ENCODE data around the gene DMXL1. TPM values are rescaled to one million over a fixed set of nuclear protein-coding genes. Genes with fewer than 3 reads are reported as not detected.

Gene DMXL1
- 31.9 TPM for total RNA-seq

- H3K4me1 ChIP-seq (ENCODE audit: insufficient read depth, low read length): peaks cover 42% of the 10 kb centered on the region
- peak within 1 kb of the TSS; percentile 89 for H3K4me3 ChIP-seq (ENCODE audit: low read length)
- no peaks in the 10 kb centered on the region for H3K9me3 ChIP-seq (ENCODE audit: low read depth, low read length)
- no peaks in the 10 kb centered on the region for H3K27me3 ChIP-seq (ENCODE audit: insufficient read depth, low read length)
Measured at GRCh38 chr5:119070828-119071560, at the start of gene DMXL1. Gene DMXL1, plus strand, starts transcription at chr5:119071087. Its CDS starts 483 bp downstream, at chr5:119071570.

GRCh38 chr5:119021149-119021732 is 49.6 kb upstream of the DMXL1 start:
- Histone ChIP-seq H3K4me3 (ENCODE audit: low read length) (no peak overlapping the region), H3K27me3 (ENCODE audit: insufficient read depth, low read length) (no peaks in the 10 kb centered on the region), H3K4me1 (ENCODE audit: insufficient read depth, low read length) (peaks cover 57% of the 10 kb centered on the region), H3K9me3 (ENCODE audit: low read depth, low read length) (no peaks in the 10 kb centered on the region)

GRCh38 chr5:119022017-119022745 is 48.7 kb upstream of the DMXL1 start:
- Histone ChIP-seq H3K27me3 (ENCODE audit: insufficient read depth, low read length) (no peaks in the 10 kb centered on the region), H3K4me3 (ENCODE audit: low read length) (no peak overlapping the region), H3K9me3 (ENCODE audit: low read depth, low read length) (no peaks in the 10 kb centered on the region), H3K4me1 (ENCODE audit: insufficient read depth, low read length) (peaks cover 52% of the 10 kb centered on the region)

GRCh38 chr5:119022773-119023172 is 48.1 kb upstream of the DMXL1 start:
- Histone ChIP-seq H3K27me3 (ENCODE audit: insufficient read depth, low read length) (no peaks in the 10 kb centered on the region), H3K4me3 (ENCODE audit: low read length) (no peak overlapping the region), H3K4me1 (ENCODE audit: insufficient read depth, low read length) (peaks cover 48% of the 10 kb centered on the region), H3K9me3 (ENCODE audit: low read depth, low read length) (no peaks in the 10 kb centered on the region)

- Histone ChIP-seq H3K4me1 (ENCODE audit: insufficient read depth, low read length) (peaks cover 20% of the 10 kb centered on the region), H3K9me3 (ENCODE audit: low read depth, low read length) (no peaks in the 10 kb centered on the region), H3K4me3 (ENCODE audit: low read length) (no peak overlapping the region), H3K27me3 (ENCODE audit: insufficient read depth, low read length) (no peaks in the 10 kb centered on the region)
Measured at GRCh38 chr5:119028575-119028974, 42.3 kb upstream of the DMXL1 start.

GRCh38 chr5:119031011-119031886 is 39.6 kb upstream of the DMXL1 start:
- no peaks in the 10 kb centered on the region for H3K9me3 ChIP-seq (ENCODE audit: low read depth, low read length)
- H3K4me3 ChIP-seq (ENCODE audit: low read length): no peak overlapping the region
- H3K27me3 ChIP-seq (ENCODE audit: insufficient read depth, low read length): no peaks in the 10 kb centered on the region
- H3K4me1 ChIP-seq (ENCODE audit: insufficient read depth, low read length): peaks cover 17% of the 10 kb centered on the region

- Histone ChIP-seq H3K27me3 (ENCODE audit: insufficient read depth, low read length) (no peaks in the 10 kb centered on the region), H3K4me1 (ENCODE audit: insufficient read depth, low read length) (peaks cover 17% of the 10 kb centered on the region), H3K4me3 (ENCODE audit: low read length) (no peak overlapping the region), H3K9me3 (ENCODE audit: low read depth, low read length) (no peaks in the 10 kb centered on the region)
Measured at GRCh38 chr5:119031905-119032304, 39.0 kb upstream of the DMXL1 start.

GRCh38 chr5:119032656-119033055 is 38.2 kb upstream of the DMXL1 start:
- no peak overlapping the region for H3K4me3 ChIP-seq (ENCODE audit: low read length)
- H3K4me1 ChIP-seq (ENCODE audit: insufficient read depth, low read length): peaks cover 17% of the 10 kb centered on the region
- no peaks in the 10 kb centered on the region for H3K27me3 ChIP-seq (ENCODE audit: insufficient read depth, low read length)
- no peaks in the 10 kb centered on the region for H3K9me3 ChIP-seq (ENCODE audit: low read depth, low read length)

- Histone ChIP-seq H3K27me3 (ENCODE audit: insufficient read depth, low read length) (no peaks in the 10 kb centered on the region), H3K9me3 (ENCODE audit: low read depth, low read length) (no peaks in the 10 kb centered on the region), H3K4me3 (ENCODE audit: low read length) (no peak overlapping the region), H3K4me1 (ENCODE audit: insufficient read depth, low read length) (peaks cover 17% of the 10 kb centered on the region)
Measured at GRCh38 chr5:119033135-119033534, 37.8 kb upstream of the DMXL1 start.

- no peak overlapping the region for H3K4me3 ChIP-seq (ENCODE audit: low read length)
- H3K9me3 ChIP-seq (ENCODE audit: low read depth, low read length): no peaks in the 10 kb centered on the region
Measured at GRCh38 chr5:119036101-119036762, 34.7 kb upstream of the DMXL1 start.

GRCh38 chr5:119037496-119038215 is 33.2 kb upstream of the DMXL1 start:
- Histone ChIP-seq H3K4me1 (ENCODE audit: insufficient read depth, low read length) (peaks cover 7% of the 10 kb centered on the region), H3K27me3 (ENCODE audit: insufficient read depth, low read length) (no peaks in the 10 kb centered on the region), H3K9me3 (ENCODE audit: low read depth, low read length) (no peaks in the 10 kb centered on the region), H3K4me3 (ENCODE audit: low read length) (no peak overlapping the region)

More at GRCh38 chr5:119036101-119036762, 34.7 kb upstream of the DMXL1 start:
- Histone ChIP-seq H3K4me1 (ENCODE audit: insufficient read depth, low read length) (peaks cover 17% of the 10 kb centered on the region), H3K27me3 (ENCODE audit: insufficient read depth, low read length) (no peaks in the 10 kb centered on the region)

- Histone ChIP-seq H3K4me1 (ENCODE audit: insufficient read depth, low read length) (peaks cover 13% of the 10 kb centered on the region), H3K27me3 (ENCODE audit: insufficient read depth, low read length) (no peaks in the 10 kb centered on the region), H3K4me3 (ENCODE audit: low read length) (no peak overlapping the region), H3K9me3 (ENCODE audit: low read depth, low read length) (no peaks in the 10 kb centered on the region)
Measured at GRCh38 chr5:119048246-119048645, 22.6 kb upstream of the DMXL1 start.

GRCh38 chr5:119049824-119050449 is 20.9 kb upstream of the DMXL1 start:
- no peaks in the 10 kb centered on the region for H3K27me3 ChIP-seq (ENCODE audit: insufficient read depth, low read length)
- no peak overlapping the region for H3K4me3 ChIP-seq (ENCODE audit: low read length)
- peaks cover 15% of the 10 kb centered on the region for H3K4me1 ChIP-seq (ENCODE audit: insufficient read depth, low read length)
- H3K9me3 ChIP-seq (ENCODE audit: low read depth, low read length): no peaks in the 10 kb centered on the region

All from mononuclear cell (primary cell).